Measurements from ENCODE around the gene BMF.

DNA sequence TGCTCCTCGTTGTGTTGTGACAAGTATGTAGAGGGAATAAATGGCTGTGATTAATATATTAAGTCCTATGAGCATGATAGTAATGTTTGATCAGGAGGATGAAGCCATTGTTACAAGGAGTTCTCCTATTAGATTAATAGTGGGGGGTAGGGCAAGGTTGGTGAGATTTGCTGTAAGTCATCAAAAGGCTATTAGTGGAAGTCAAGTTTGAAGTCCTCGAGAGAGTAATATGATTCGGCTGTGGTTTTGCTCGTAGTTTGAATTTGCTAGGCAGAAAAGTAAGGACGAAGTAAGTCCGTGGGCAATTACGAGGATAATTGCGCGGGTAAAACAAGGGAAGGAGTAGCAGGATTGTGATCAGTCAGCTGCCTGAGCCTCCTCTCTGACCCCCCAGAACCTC lies 26.2 kb upstream of the BMF start:
- TF ChIP-seq, protein P1, sequence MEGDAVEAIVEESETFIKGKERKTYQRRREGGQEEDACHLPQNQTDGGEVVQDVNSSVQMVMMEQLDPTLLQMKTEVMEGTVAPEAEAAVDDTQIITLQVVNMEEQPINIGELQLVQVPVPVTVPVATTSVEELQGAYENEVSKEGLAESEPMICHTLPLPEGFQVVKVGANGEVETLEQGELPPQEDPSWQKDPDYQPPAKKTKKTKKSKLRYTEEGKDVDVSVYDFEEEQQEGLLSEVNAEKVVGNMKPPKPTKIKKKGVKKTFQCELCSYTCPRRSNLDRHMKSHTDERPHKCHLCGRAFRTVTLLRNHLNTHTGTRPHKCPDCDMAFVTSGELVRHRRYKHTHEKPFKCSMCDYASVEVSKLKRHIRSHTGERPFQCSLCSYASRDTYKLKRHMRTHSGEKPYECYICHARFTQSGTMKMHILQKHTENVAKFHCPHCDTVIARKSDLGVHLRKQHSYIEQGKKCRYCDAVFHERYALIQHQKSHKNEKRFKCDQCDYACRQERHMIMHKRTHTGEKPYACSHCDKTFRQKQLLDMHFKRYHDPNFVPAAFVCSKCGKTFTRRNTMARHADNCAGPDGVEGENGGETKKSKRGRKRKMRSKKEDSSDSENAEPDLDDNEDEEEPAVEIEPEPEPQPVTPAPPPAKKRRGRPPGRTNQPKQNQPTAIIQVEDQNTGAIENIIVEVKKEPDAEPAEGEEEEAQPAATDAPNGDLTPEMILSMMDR (IDR thresholded peaks at IDR 0.05) = no peak
- TF ChIP-seq POLR2A (IDR thresholded peaks at IDR 0.05) (no peak), POLR2AphosphoS5 (IDR thresholded peaks at IDR 0.05) (no peak), EP300 (IDR thresholded peaks at IDR 0.05; ENCODE audit: low read depth) (no peak)

All from transverse colon (tissue), 4 donors.